GM19193 (cell line): ENCODE measurements around the gene SELENOV.

ENCODE experiments used
- POLR2A ChIP-seq: IDR thresholded peaks from 4 replicates; pipeline ENCODE4 v1.6.1; 2011; ENCODE audit not compliant: insufficient read depth, insufficient read length; ENCODE audit errors: extremely low read depth

SELENOV gene

DNA sequence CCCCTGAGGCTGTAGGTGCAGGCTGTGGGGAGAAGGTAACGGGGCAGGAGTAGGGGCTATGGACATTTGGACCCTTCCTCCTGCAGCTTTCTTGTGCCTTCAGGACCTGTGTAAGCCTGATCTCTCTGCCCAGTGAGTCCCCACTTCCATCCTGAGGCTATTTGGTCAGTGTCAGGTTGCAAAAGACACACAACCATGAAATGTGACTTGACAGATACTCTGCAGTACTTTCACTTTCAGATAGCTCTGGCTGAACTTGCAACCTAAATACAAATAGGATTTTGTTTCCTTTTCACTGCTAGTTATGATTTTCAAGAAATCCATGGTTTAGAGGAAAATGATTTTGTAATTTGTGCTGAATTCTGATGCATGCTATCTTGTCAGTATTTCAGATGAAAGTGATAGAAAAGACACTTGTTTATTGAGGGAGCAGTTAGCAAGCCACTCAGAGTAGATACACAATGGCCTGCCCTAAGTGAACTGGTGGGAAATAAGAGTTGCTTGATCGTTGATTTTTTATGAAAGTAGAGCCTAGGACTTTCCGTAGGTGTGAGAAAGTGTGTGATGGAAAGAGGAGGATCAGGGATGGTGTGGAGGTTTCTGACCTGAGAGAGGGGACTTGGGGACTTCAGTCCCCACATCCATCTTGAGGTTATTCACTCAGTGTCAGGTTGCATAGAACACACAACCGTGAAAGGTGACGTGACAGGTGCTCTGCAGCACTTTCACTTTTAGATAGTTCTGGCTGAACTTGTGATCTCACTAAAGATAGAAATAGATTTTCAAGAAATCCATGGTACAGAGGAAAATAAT, 43.1 kb downstream of the SELENOV start:
- TF ChIP-seq POLR2A = no peak

- TF ChIP-seq POLR2A = no peak
These were observed 43.7 kb downstream of the SELENOV start for GRCh38 chr19:39558624-39559117.

- TF ChIP-seq POLR2A = no peak
These were observed 48.5 kb downstream of the SELENOV start for GRCh38 chr19:39563408-39563807.

- TF ChIP-seq POLR2A = no peak
These were observed 51.1 kb downstream of the SELENOV start for GRCh38 chr19:39566064-39566463.

- TF ChIP-seq POLR2A = no peak
These were observed 53.7 kb downstream of the SELENOV start for GRCh38 chr19:39568604-39569003.
